Spleen (tissue), 7 donors: ENCODE measurements around the gene PARD3B.

Source experiments
- CTCF ChIP-seq, 11 experiments: fragments of 200-600 bp in 7 of 11; fragments of 450-650 bp in 4 of 11; sonication (generic) in 4 of 11; IDR thresholded peaks in 8 of 11; conservative IDR thresholded peaks in 3 of 11; 1 replicate in 7 of 11; 2 replicates in 4 of 11; pipeline versions ENCODE4 v1.4.0 to v1.8.0; 2016 to 2021; ENCODE audit warnings: antibody characterized with exemption in 11 of 11, inconsistent platforms in 4 of 11, mild to moderate bottlenecking in 1 of 11
- POLR2AphosphoS5 ChIP-seq, 3 donors: sonication (generic); formaldehyde crosslinking; IDR thresholded peaks; one replicate each; pipeline ENCODE4 v1.5.1; 2017; ENCODE audit warnings: antibody characterized with exemption in 3 of 3
- donor health status: DM: no; HTN: no; CAD: no; lungs with moderate emphysema.
- donor health status: DM: no; HTN: no; CAD: no.
- donor health status: DM: no; HTN: no; CAD: no.

- TF ChIP-seq CTCF (IDR thresholded peaks at IDR 0.05 in 8 of 11, conservative IDR thresholded peaks at IDR 0.05 in 3 of 11): no peak
- no peak for TF ChIP-seq POLR2AphosphoS5 (IDR thresholded peaks at IDR 0.05)
Observed at GRCh38 chr2:205259121-205259520, 713.8 kb downstream of the PARD3B start.
